ENCODE results near the gene VPS35. TPM values are rescaled to one million over a fixed set of nuclear protein-coding genes. Genes with fewer than 3 reads are reported as not detected.
A peak's percentile ranks its signal among the peaks of the same experiment; 100 is the strongest.

Gene VPS35
- total and polyA plus RNA-seq, 2 of the 13 experiments (the other 11 are each of a cell fraction or from before 2014, with no cell fraction given): 30.7 to 136 TPM

DNA sequence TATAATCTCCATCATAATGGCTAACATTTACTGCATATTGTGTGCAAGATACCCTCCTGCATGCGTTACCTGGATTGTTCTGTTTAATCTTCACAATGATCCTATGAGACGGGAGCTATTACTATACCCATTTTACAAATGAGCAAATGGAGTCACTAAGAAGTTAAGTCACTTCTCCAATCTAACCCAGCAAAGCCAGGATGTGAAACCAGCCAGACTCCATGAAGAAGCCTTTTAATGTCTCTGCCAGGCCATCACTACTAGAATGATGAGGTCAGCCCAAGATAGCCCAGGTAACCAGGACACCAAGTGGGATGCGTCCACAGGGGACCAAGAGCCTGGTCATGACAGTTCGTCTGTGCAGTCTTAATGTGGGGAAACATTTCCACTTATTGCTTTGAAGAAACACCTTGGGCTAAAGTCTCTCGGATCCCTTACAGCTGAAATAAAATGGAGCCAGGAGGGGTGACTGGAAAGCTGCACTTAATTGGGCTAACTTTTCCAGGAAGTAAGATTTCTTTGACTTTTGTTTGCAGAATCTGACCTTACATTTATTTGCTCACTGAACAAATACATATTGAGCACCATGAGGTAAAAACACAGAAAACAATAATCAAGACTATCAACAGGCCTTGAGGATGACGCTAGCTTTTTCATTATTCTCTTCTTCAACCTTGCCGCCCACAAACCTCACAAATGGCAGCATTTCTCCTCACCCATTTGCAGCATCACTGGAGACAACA, 66.9 kb downstream of the VPS35 start (continued):
- TF ChIP-seq, protein P1, sequence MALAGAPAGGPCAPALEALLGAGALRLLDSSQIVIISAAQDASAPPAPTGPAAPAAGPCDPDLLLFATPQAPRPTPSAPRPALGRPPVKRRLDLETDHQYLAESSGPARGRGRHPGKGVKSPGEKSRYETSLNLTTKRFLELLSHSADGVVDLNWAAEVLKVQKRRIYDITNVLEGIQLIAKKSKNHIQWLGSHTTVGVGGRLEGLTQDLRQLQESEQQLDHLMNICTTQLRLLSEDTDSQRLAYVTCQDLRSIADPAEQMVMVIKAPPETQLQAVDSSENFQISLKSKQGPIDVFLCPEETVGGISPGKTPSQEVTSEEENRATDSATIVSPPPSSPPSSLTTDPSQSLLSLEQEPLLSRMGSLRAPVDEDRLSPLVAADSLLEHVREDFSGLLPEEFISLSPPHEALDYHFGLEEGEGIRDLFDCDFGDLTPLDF (CRISPR knock-in tag; IDR thresholded peaks at IDR 0.05): no peak
- TF ChIP-seq HOXD1 (CRISPR knock-in tag; IDR thresholded peaks at IDR 0.05) (no peak), KDM1A (CRISPR knock-in tag; IDR thresholded peaks at IDR 0.05) (peak; percentile 65; the same call in 1 of the 2 replicates), ZNF782 (CRISPR knock-in tag; IDR thresholded peaks at IDR 0.05; ENCODE audit: borderline replicate concordance) (no peak), PBX3 (CRISPR knock-in tag; IDR thresholded peaks at IDR 0.05; ENCODE audit: borderline replicate concordance) (no peak), HNRNPLL (IDR thresholded peaks at IDR 0.05; ENCODE audit: low read depth, low read length, poor library complexity, severe bottlenecking) (no peak), ZNF317 (CRISPR knock-in tag; IDR thresholded peaks at IDR 0.05) (0 out of 2 replicates have a peak, but pooled peaks have one; percentile 8), FLYWCH1 (CRISPR knock-in tag; IDR thresholded peaks at IDR 0.05) (no peak), SALL1 (CRISPR knock-in tag; IDR thresholded peaks at IDR 0.05) (peak; percentile 30; the same call in 1 of the 2 replicates), ADNP (CRISPR knock-in tag; IDR thresholded peaks at IDR 0.05) (0 out of 2 replicates have a peak, but pooled peaks have one; percentile 27), ZNF383 (CRISPR knock-in tag; IDR thresholded peaks at IDR 0.05; ENCODE audit: borderline replicate concordance) (0 out of 2 replicates have a peak, but pooled peaks have one; percentile 63), ZNF564 (CRISPR knock-in tag; IDR thresholded peaks at IDR 0.05) (no peak), RXRA (CRISPR knock-in tag; IDR thresholded peaks at IDR 0.05) (no peak), ATM (IDR thresholded peaks at IDR 0.05; ENCODE audit: borderline replicate concordance) (no peak), ZNF503 (CRISPR knock-in tag; IDR thresholded peaks at IDR 0.05) (0 out of 2 replicates have a peak, but pooled peaks have one; percentile 30), TEAD3 (CRISPR knock-in tag; optimal IDR thresholded peaks at IDR 0.05; ENCODE audit: borderline replicate concordance) (no peak), NFATC3 (CRISPR knock-in tag; IDR thresholded peaks at IDR 0.05) (0 out of 2 replicates have a peak, but pooled peaks have one; percentile 43), MED1 (CRISPR knock-in tag; IDR thresholded peaks at IDR 0.05) (peak; percentile 28), CCDC6 (CRISPR knock-in tag; IDR thresholded peaks at IDR 0.05) (no peak), ETV5 (CRISPR knock-in tag; IDR thresholded peaks at IDR 0.05; ENCODE audit: borderline replicate concordance) (peak; percentile 7; the same call in 1 of the 2 replicates)
- TF ChIP-seq, protein P2, sequence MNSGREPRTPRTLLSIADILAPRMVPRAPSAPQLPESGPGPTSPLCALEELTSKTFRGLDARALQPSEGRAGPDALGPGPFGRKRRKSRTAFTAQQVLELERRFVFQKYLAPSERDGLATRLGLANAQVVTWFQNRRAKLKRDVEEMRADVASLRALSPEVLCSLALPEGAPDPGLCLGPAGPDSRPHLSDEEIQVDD (CRISPR knock-in tag; IDR thresholded peaks at IDR 0.05; ENCODE audit: borderline replicate concordance): no peak
- TF ChIP-seq, protein P3, sequence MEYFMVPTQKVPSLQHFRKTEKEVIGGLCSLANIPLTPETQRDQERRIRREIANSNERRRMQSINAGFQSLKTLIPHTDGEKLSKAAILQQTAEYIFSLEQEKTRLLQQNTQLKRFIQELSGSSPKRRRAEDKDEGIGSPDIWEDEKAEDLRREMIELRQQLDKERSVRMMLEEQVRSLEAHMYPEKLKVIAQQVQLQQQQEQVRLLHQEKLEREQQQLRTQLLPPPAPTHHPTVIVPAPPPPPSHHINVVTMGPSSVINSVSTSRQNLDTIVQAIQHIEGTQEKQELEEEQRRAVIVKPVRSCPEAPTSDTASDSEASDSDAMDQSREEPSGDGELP (IDR thresholded peaks at IDR 0.05; ENCODE audit: borderline replicate concordance, low read depth): no peak
